ENCODE measurements around the gene CCDC3. TPM values are rescaled to one million over a fixed set of nuclear protein-coding genes. Genes with fewer than 3 reads are reported as not detected.

The CCDC3 gene
- total RNA-seq, 1 experiment from 2014 or later: 0.10 TPM

- no peak for TF ChIP-seq SIN3A (IDR thresholded peaks at IDR 0.05; ENCODE audit: borderline replicate concordance, insufficient read depth, low read depth, low read length)
- TF ChIP-seq TCF7L2 (IDR thresholded peaks at IDR 0.05; ENCODE audit: low read depth, low read length): no peak
- TF ChIP-seq POLR2AphosphoS5 (IDR thresholded peaks at IDR 0.05; ENCODE audit: low read depth, low read length): no peak
- no peak for TF ChIP-seq REST (IDR thresholded peaks at IDR 0.05; ENCODE audit: insufficient read depth in 1 of 2, low read depth in 2 of 2, low read length in 1 of 2)
- TF ChIP-seq CTCF (IDR thresholded peaks at IDR 0.05): no peak
- ChIA-PET POLR2A (no interaction called here), CTCF (interaction anchor here (0.6 kb wide), 1 partner anchor 104 kb away, joined by 5 read pairs; no protein-coding TSS in a partner anchor)
- DNase-seq (ENCODE audit: low read depth, low spot score): no peak
- H3K9me3 ChIP-seq (ENCODE audit: control insufficient read depth, insufficient read depth, low read depth, low read length): no peaks in the 10 kb centered on the region
- no peak overlapping the region for H3K27ac ChIP-seq (ENCODE audit: low read length)
- BruUV-seq (replicated peaks): no TSS peak
- in situ Hi-C loops (cut with HindIII; ENCODE audit: low pct_unique_long_range_greater_than_20kb, low sequenced_read_pairs): no loop called here
- no peaks in the 10 kb centered on the region for H3K36me3 ChIP-seq (ENCODE audit: control insufficient read depth, insufficient read depth, low read length)
- H3K27me3 ChIP-seq (ENCODE audit: control insufficient read depth, insufficient read depth, low read length): no peaks in the 10 kb centered on the region
- H3K4me1 ChIP-seq (ENCODE audit: control insufficient read depth, insufficient read depth, low read length): no peaks in the 10 kb centered on the region
- no peak for ATAC-seq
- no peak overlapping the region for H3K4me3 ChIP-seq (ENCODE audit: low read depth in 2 of 2, low read length in 2 of 2)
- intact Hi-C loops (cut with micrococcal nuclease; ENCODE audit: unreplicated experiment): no loop called here
Measured at GRCh38 chr10:13047529-13048206, 46.2 kb upstream of the CCDC3 start.

- H3K36me3 ChIP-seq (ENCODE audit: control insufficient read depth, insufficient read depth, low read length): no peaks in the 10 kb centered on the region
- no peaks in the 10 kb centered on the region for H3K27me3 ChIP-seq (ENCODE audit: control insufficient read depth, insufficient read depth, low read length)
- H3K27ac ChIP-seq (ENCODE audit: low read length): no peak overlapping the region
- no TSS peak for BruUV-seq (replicated peaks)
- no peaks in the 10 kb centered on the region for H3K4me1 ChIP-seq (ENCODE audit: control insufficient read depth, insufficient read depth, low read length)
- no peaks in the 10 kb centered on the region for H3K9me3 ChIP-seq (ENCODE audit: control insufficient read depth, insufficient read depth, low read depth, low read length)
- intact Hi-C loops (cut with micrococcal nuclease; ENCODE audit: unreplicated experiment) (no loop called here), in situ Hi-C loops (cut with HindIII; ENCODE audit: low pct_unique_long_range_greater_than_20kb, low sequenced_read_pairs) (no loop called here)
- DNase-seq (ENCODE audit: low read depth, low spot score): no peak
- ATAC-seq: no peak
- CTCF ChIA-PET: interaction anchor here (0.7 kb wide), 1 partner anchor 23 kb away, joined by 4 read pairs; no protein-coding TSS in a partner anchor
- POLR2A ChIA-PET: no interaction called here
- no peak for TF ChIP-seq REST (IDR thresholded peaks at IDR 0.05; ENCODE audit: insufficient read depth in 1 of 2, low read depth in 2 of 2, low read length in 1 of 2)
- no peak overlapping the region for H3K4me3 ChIP-seq (ENCODE audit: low read depth in 2 of 2, low read length in 2 of 2)
Measured at GRCh38 chr10:13046851-13047528, 45.5 kb upstream of the CCDC3 start.

Data from Panc1 (cell line).